PFSK-1 (cell line): ENCODE data around the gene THRSP.

Experiments
- FOXP2 ChIP-seq: optimal IDR thresholded peaks from 2 replicates; pipeline ENCODE3; 2011; ENCODE audit warnings: borderline replicate concordance, control low read depth, inconsistent platforms; ENCODE audit not compliant: insufficient read depth; ENCODE audit errors: extremely low read length, extremely low read depth
- POLR2AphosphoS5 ChIP-seq: IDR thresholded peaks from 2 replicates; pipeline ENCODE4 v1.6.1; 2012; ENCODE audit warnings: low read depth, mild to moderate bottlenecking, control low read depth, low read length, moderate library complexity
- REST ChIP-seq, 2 experiments: IDR thresholded peaks; 2 replicates each; pipeline versions ENCODE4 v1.6.1 to v1.8.0; 2011 to 2012; ENCODE audit warnings: low read depth in 2 of 2, low read length in 2 of 2, control low read depth in 1 of 2, inconsistent platforms in 1 of 2, mild to moderate bottlenecking in 1 of 2, moderate library complexity in 1 of 2; ENCODE audit not compliant: insufficient read depth in 1 of 2
- SIN3A ChIP-seq: IDR thresholded peaks from 2 replicates; pipeline ENCODE4 v1.6.1; 2012; ENCODE audit warnings: mild to moderate bottlenecking, low read length, moderate library complexity, borderline replicate concordance; ENCODE audit not compliant: insufficient read depth
- TAF1 ChIP-seq: IDR thresholded peaks from 2 replicates; pipeline ENCODE4 v1.6.1; 2012; ENCODE audit warnings: low read length, control low read depth, borderline replicate concordance; ENCODE audit not compliant: insufficient read depth

Gene THRSP

GRCh38 chr11:78036313-78036712, 27.3 kb upstream of the THRSP start:
- TF ChIP-seq TAF1 (no peak), FOXP2 (no peak), REST (IDR thresholded peaks at IDR 0.05; ENCODE audit: insufficient read depth in 1 of 2, low read depth in 2 of 2, low read length in 2 of 2) (no peak), SIN3A (no peak), POLR2AphosphoS5 (no peak)

- TF ChIP-seq TAF1 = no peak
- TF ChIP-seq SIN3A = no peak
- TF ChIP-seq REST (IDR thresholded peaks at IDR 0.05; ENCODE audit: insufficient read depth in 1 of 2, low read depth in 2 of 2, low read length in 2 of 2) = no peak
- no peak for TF ChIP-seq POLR2AphosphoS5
- TF ChIP-seq FOXP2 = no peak
These were observed 26.6 kb upstream of the THRSP start for GRCh38 chr11:78037056-78037455.

- no peak for TF ChIP-seq POLR2AphosphoS5
- 0 out of 4 replicates have a peak, but pooled peaks of 1 of the 2 experiments have one; percentile 39 for TF ChIP-seq REST (IDR thresholded peaks at IDR 0.05; ENCODE audit: insufficient read depth in 1 of 2, low read depth in 2 of 2, low read length in 2 of 2)
These were observed 25.6 kb upstream of the THRSP start for GRCh38 chr11:78037825-78038620.

GRCh38 chr11:78038697-78039313, 24.9 kb upstream of the THRSP start:
- no peak for TF ChIP-seq TAF1
- no peak for TF ChIP-seq POLR2AphosphoS5
- no peak for TF ChIP-seq SIN3A
- no peak for TF ChIP-seq FOXP2
- TF ChIP-seq REST (IDR thresholded peaks at IDR 0.05; ENCODE audit: insufficient read depth in 1 of 2, low read depth in 2 of 2, low read length in 2 of 2) = no peak
